HG03521 (cell line): ENCODE data around the gene CDC7.

Experiments
- ATAC-seq: cut with Tn5 transposase; IDR thresholded peaks from one replicate; pipeline ENCODE4 v1.9.1; 2021; ENCODE audit warnings: mild to moderate bottlenecking, moderate library complexity; ENCODE audit not compliant: unreplicated experiment

CDC7 gene

DNA sequence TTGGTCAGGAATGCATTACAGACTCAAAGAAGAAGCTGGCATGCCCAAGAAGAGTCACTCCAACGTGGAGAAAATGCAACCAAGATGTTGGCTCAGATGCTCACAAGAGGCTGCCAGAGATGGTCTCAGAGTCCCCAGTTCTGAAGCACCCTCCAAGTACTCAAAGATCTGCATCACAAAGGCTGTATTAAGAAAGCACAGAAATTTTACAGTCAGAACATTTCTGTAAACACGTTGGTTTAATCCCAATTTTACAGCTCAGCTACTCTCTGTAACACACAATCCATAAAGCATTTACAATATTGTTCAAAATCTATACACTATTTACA, 69.4 kb downstream of the CDC7 start:
- no peak for ATAC-seq

GRCh38 chr1:91572044-91572443, 71.4 kb downstream of the CDC7 start:
- ATAC-seq: peak; percentile 66
